Brain microvascular endothelial cell (primary cell): ENCODE measurements around the gene MYLK4.

ENCODE experiments used
- DNase-seq: peaks from one replicate; pipeline ENCODE4 v3.0.0-alpha.2; 2020
- H3K27ac ChIP-seq: fragments of 250-450 bp; sonication (Bioruptor Pico); 2 replicates; pipeline ENCODE4 v1.5.1; 2020; ENCODE audit warnings: mild to moderate bottlenecking, moderate library complexity
- H3K27me3 ChIP-seq: fragments of 250-450 bp; sonication (Bioruptor Pico); replicated peaks from 2 replicates; pipeline ENCODE4 v1.5.1; 2020; ENCODE audit warnings: mild to moderate bottlenecking
- H3K36me3 ChIP-seq: fragments of 250-450 bp; sonication (Bioruptor Pico); replicated peaks from 2 replicates; pipeline ENCODE4 v1.5.1; 2020; ENCODE audit warnings: mild to moderate bottlenecking
- H3K4me3 ChIP-seq: 2 replicates; pipeline ENCODE4 v1.5.1; 2011; ENCODE audit warnings: low read depth, mild to moderate bottlenecking, control low read depth, low read length, moderate library complexity
- CTCF ChIP-seq: IDR thresholded peaks from 2 replicates; pipeline ENCODE4 v1.5.1; 2011; ENCODE audit warnings: low read depth, mild to moderate bottlenecking, moderate library complexity, low read length, control low read depth, inconsistent platforms; ENCODE audit errors: missing control alignments
- in situ Hi-C: cut with HindIII; loops from 2 replicates; pipeline ENCODE4 v1.10.0; 2017; ENCODE audit warnings: low sequenced_read_pairs, low pct_ligation_motif_present

MYLK4 gene

GRCh38 chr6:2655844-2656433 lies 94.8 kb downstream of the MYLK4 start:
- Histone ChIP-seq H3K27ac (no peak overlapping the region), H3K4me3 (no peak overlapping the region), H3K36me3 (no peaks in the 10 kb centered on the region), H3K27me3 (no peaks in the 10 kb centered on the region)
- no peak for DNase-seq
- no peak for TF ChIP-seq CTCF
- in situ Hi-C loops = no loop called here

GRCh38 chr6:2653369-2654032 lies 97.2 kb downstream of the MYLK4 start:
- in situ Hi-C loops = no loop called here
- no peak for TF ChIP-seq CTCF
- no peaks in the 10 kb centered on the region for H3K36me3 ChIP-seq
- no peak for DNase-seq
- H3K4me3 ChIP-seq = no peak overlapping the region
- H3K27ac ChIP-seq = no peak overlapping the region
- H3K27me3 ChIP-seq = no peaks in the 10 kb centered on the region

- in situ Hi-C loops = no loop called here
- TF ChIP-seq CTCF = no peak
- H3K36me3 ChIP-seq = no peaks in the 10 kb centered on the region
- no peaks in the 10 kb centered on the region for H3K27me3 ChIP-seq
- DNase-seq = no peak
- H3K27ac ChIP-seq = no peak overlapping the region
- no peak overlapping the region for H3K4me3 ChIP-seq
Measured at GRCh38 chr6:2652611-2653010, 98.1 kb downstream of the MYLK4 start.

GRCh38 chr6:2651961-2652360 lies 98.8 kb downstream of the MYLK4 start:
- TF ChIP-seq CTCF = no peak
- H3K36me3 ChIP-seq = no peaks in the 10 kb centered on the region
- H3K27me3 ChIP-seq = no peaks in the 10 kb centered on the region
- in situ Hi-C loops = no loop called here
- H3K27ac ChIP-seq = no peak overlapping the region
- DNase-seq = no peak
- H3K4me3 ChIP-seq = no peak overlapping the region

- no peak overlapping the region for H3K27ac ChIP-seq
- in situ Hi-C loops = no loop called here
- DNase-seq = no peak
Measured at GRCh38 chr6:2651536-2651935, 99.2 kb downstream of the MYLK4 start.

More at GRCh38 chr6:2651536-2651935, 99.2 kb downstream of the MYLK4 start:
- Histone ChIP-seq H3K36me3 (no peaks in the 10 kb centered on the region), H3K4me3 (no peak overlapping the region), H3K27me3 (no peaks in the 10 kb centered on the region)
- TF ChIP-seq CTCF = no peak
